GM21423 (cell line): ENCODE results near the gene USP13.
A peak's percentile ranks its signal among the peaks of the same experiment; 100 is the strongest.

Experiments
- ATAC-seq: cut with Tn5 transposase; IDR thresholded peaks from one replicate; pipeline ENCODE4 v1.9.1; 2021; ENCODE audit warnings: mild to moderate bottlenecking, moderate library complexity; ENCODE audit not compliant: unreplicated experiment

The USP13 gene

GRCh38 chr3:179694731-179695130, 41.9 kb downstream of the USP13 start:
- no peak for ATAC-seq

- ATAC-seq, result no peak
Observed at GRCh38 chr3:179695672-179696313, 43.0 kb downstream of the USP13 start.

GRCh38 chr3:179697736-179698332, 45.0 kb downstream of the USP13 start:
- no peak for ATAC-seq

GRCh38 chr3:179700716-179701115, 47.9 kb downstream of the USP13 start:
- no peak for ATAC-seq

- ATAC-seq, result no peak
Observed at GRCh38 chr3:179701176-179701827, 48.5 kb downstream of the USP13 start.

GRCh38 chr3:179702271-179702947, 49.6 kb downstream of the USP13 start:
- ATAC-seq, result no peak

- no peak for ATAC-seq
Observed at GRCh38 chr3:179703816-179704215, 51.0 kb downstream of the USP13 start.

- no peak for ATAC-seq
Observed at GRCh38 chr3:179706233-179706632, 53.4 kb downstream of the USP13 start.

- no peak for ATAC-seq
Observed at GRCh38 chr3:179710079-179710478, 57.2 kb downstream of the USP13 start.

GRCh38 chr3:179713643-179714090, 60.8 kb downstream of the USP13 start:
- no peak for ATAC-seq

GRCh38 chr3:179715582-179715981, 62.7 kb downstream of the USP13 start:
- ATAC-seq, result no peak

GRCh38 chr3:179716226-179716625, 63.4 kb downstream of the USP13 start:
- ATAC-seq, result peak; percentile 19

- ATAC-seq, result peak; percentile 60
Observed at GRCh38 chr3:179716811-179717210, 64.0 kb downstream of the USP13 start.

GRCh38 chr3:179717219-179717618, 64.4 kb downstream of the USP13 start:
- ATAC-seq, result peak; percentile 11

GRCh38 chr3:179719048-179719734, 66.4 kb downstream of the USP13 start:
- no peak for ATAC-seq

GRCh38 chr3:179720196-179720595, 67.4 kb downstream of the USP13 start:
- no peak for ATAC-seq

- ATAC-seq, result no peak
Observed at GRCh38 chr3:179723617-179724016, 70.8 kb downstream of the USP13 start.

GRCh38 chr3:179726075-179726699, 73.3 kb downstream of the USP13 start:
- no peak for ATAC-seq

- ATAC-seq, result no peak
Observed at GRCh38 chr3:179729086-179729485, 76.2 kb downstream of the USP13 start.

- no peak for ATAC-seq
Observed at GRCh38 chr3:179729981-179730380, 77.1 kb downstream of the USP13 start.

GRCh38 chr3:179730506-179730905, 77.7 kb downstream of the USP13 start:
- ATAC-seq, result no peak
